Fibroblast of pulmonary artery (primary cell): ENCODE measurements around the gene ACO2.
"Not testable (repeated sequence)": the region's sequence is repeated elsewhere in the genome, so short reads cannot be mapped to it uniquely, and the experiment has no call there.

Source experiments
- DNase-seq: peaks from one replicate; pipeline ENCODE4 v3.0.0-alpha.2; 2010; ENCODE audit warnings: low read depth
- H3K4me3 ChIP-seq: replicated peaks from 2 replicates; pipeline ENCODE4 v1.5.1; 2011; ENCODE audit warnings: low read depth, mild to moderate bottlenecking, control low read depth, low read length, moderate library complexity
- CTCF ChIP-seq: IDR thresholded peaks from 2 replicates; pipeline ENCODE4 v1.5.1; 2011; ENCODE audit warnings: mild to moderate bottlenecking, control low read depth, low read length, inconsistent platforms; ENCODE audit errors: missing control alignments

ACO2 gene

GRCh38 chr22:41435560-41435959 lies 33.4 kb upstream of the ACO2 start:
- H3K4me3 ChIP-seq = no peak overlapping the region
- no peak for DNase-seq
- no peak for TF ChIP-seq CTCF

- no peak overlapping the region for H3K4me3 ChIP-seq
- TF ChIP-seq CTCF = no peak
- no peak for DNase-seq
Measured at GRCh38 chr22:41436322-41437113, 32.4 kb upstream of the ACO2 start.

GRCh38 chr22:41437198-41437597 lies 31.7 kb upstream of the ACO2 start:
- no peak for DNase-seq
- TF ChIP-seq CTCF = no peak
- no peak overlapping the region for H3K4me3 ChIP-seq

- DNase-seq, H3K4me3 ChIP-seq: not testable (repeated sequence)
Measured at GRCh38 chr22:41440511-41440910, 28.4 kb upstream of the ACO2 start.

GRCh38 chr22:41442240-41442792 lies 26.6 kb upstream of the ACO2 start:
- DNase-seq = no peak
- H3K4me3 ChIP-seq = no peak overlapping the region
- TF ChIP-seq CTCF = no peak

GRCh38 chr22:41444360-41445128 lies 24.4 kb upstream of the ACO2 start:
- H3K4me3 ChIP-seq = peak overlapping the region; percentile 99
- TF ChIP-seq CTCF = no peak
- DNase-seq = peak; percentile 98

GRCh38 chr22:41445129-41446056 lies 23.5 kb upstream of the ACO2 start:
- H3K4me3 ChIP-seq = peak overlapping the region; percentile 99
- no peak for TF ChIP-seq CTCF
- peak; percentile 14 for DNase-seq
